Esophagus muscularis mucosa (tissue), 4 donors: ENCODE data around the gene KHSRP.

Experiments used
- EP300 ChIP-seq: sonication (generic); formaldehyde crosslinking; IDR thresholded peaks from one replicate; pipeline ENCODE4 v1.6.1; 2017; ENCODE audit warnings: antibody characterized with exemption
- POLR2A ChIP-seq: fragments of 450-650 bp; IDR thresholded peaks from one replicate; pipeline ENCODE4 v1.6.1; 2017; ENCODE audit warnings: antibody characterized with exemption, moderate library complexity, mild to moderate bottlenecking, low read depth
- POLR2AphosphoS5 ChIP-seq, 2 donors: sonication (generic); formaldehyde crosslinking; IDR thresholded peaks; one replicate each; pipeline ENCODE4 v1.6.1; 2017; ENCODE audit warnings: antibody characterized with exemption in 2 of 2
- TF ChIP-seq, protein P1 (sequence below), 3 experiments: fragments of 200-600 bp in 2 of 3; fragments of 450-650 bp in 1 of 3; sonication (generic) in 2 of 3; IDR thresholded peaks; one replicate each; pipeline ENCODE4 v1.5.1; 2017 to 2019; ENCODE audit warnings: antibody characterized with exemption in 3 of 3, mild to moderate bottlenecking in 2 of 3, moderate library complexity in 1 of 3

DNA sequence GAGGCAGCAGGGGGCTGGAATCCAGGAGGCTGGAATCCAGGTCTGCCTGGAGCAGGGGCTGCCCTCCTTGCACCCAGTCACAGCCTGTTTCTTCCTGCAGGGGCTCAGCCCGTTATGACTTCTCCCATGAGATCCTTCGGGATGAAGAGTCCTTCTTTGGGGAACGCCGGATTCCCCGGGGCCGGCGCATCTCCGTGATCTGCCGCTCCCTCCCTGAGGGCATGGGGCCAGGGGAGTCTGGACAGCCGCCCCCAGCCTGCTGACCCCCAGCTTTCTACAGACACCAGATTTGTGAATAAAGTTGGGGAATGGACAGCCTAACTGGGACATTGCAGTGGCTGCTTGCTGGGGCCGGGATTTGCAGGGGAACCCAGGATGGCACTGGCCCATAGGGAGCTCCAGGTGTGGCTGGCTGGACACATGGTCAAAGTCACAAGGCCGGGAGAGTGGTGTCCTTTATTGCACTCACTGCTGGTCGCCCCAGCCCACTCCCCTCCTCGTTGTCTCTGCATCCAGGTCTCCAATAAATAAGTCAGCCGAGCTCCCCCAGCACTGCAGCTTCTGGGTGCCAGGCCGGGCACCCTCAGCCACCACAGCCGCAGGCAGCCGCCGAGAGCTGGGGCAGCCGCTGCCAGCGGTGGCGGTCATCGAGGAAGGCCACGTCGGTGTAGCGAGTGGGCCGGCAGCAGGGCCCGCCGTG is 49.8 kb downstream of the KHSRP start:
- TF ChIP-seq, protein P1, sequence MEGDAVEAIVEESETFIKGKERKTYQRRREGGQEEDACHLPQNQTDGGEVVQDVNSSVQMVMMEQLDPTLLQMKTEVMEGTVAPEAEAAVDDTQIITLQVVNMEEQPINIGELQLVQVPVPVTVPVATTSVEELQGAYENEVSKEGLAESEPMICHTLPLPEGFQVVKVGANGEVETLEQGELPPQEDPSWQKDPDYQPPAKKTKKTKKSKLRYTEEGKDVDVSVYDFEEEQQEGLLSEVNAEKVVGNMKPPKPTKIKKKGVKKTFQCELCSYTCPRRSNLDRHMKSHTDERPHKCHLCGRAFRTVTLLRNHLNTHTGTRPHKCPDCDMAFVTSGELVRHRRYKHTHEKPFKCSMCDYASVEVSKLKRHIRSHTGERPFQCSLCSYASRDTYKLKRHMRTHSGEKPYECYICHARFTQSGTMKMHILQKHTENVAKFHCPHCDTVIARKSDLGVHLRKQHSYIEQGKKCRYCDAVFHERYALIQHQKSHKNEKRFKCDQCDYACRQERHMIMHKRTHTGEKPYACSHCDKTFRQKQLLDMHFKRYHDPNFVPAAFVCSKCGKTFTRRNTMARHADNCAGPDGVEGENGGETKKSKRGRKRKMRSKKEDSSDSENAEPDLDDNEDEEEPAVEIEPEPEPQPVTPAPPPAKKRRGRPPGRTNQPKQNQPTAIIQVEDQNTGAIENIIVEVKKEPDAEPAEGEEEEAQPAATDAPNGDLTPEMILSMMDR (IDR thresholded peaks at IDR 0.05): no peak
- no peak for TF ChIP-seq POLR2AphosphoS5 (IDR thresholded peaks at IDR 0.05)
- TF ChIP-seq POLR2A: no peak
- no peak for TF ChIP-seq EP300
